Stimulated activated CD4-positive, alpha-beta T cell treated with anti-CD3 and anti-CD28 coated beads, Interleukin-12 subunit alpha, Interleukin-12 subunit beta, amount 100 ng/mL, for 24 hours (primary cell): Measurements from ENCODE around the gene EGLN2.
"Not testable (repeated sequence)": the region's sequence is repeated elsewhere in the genome, so short reads cannot be mapped to it uniquely, and the experiment has no call there.

Source experiments
- DNase-seq, 2 experiments: peaks; one replicate each; pipeline ENCODE4 v3.0.0-alpha.2; 2020; ENCODE audit warnings: low read depth in 2 of 2

EGLN2 gene

GRCh38 chr19:40802300-40803169 is 3.5 kb downstream of the EGLN2 start:
- no peak for DNase-seq

GRCh38 chr19:40803170-40803856 is 4.3 kb downstream of the EGLN2 start:
- DNase-seq: no peak

- DNase-seq: no peak
These were observed 5.1 kb downstream of the EGLN2 start for GRCh38 chr19:40803857-40804782.

GRCh38 chr19:40804783-40805242 is 5.8 kb downstream of the EGLN2 start:
- DNase-seq: no peak

GRCh38 chr19:40805258-40805868 is 6.4 kb downstream of the EGLN2 start:
- no peak for DNase-seq

GRCh38 chr19:40806423-40807146 is 7.6 kb downstream of the EGLN2 start:
- DNase-seq: peak; percentile 53 to 79

GRCh38 chr19:40807147-40808020 is 8.4 kb downstream of the EGLN2 start:
- DNase-seq: no peak

- no peak for DNase-seq
These were observed 9.0 kb downstream of the EGLN2 start for GRCh38 chr19:40808021-40808325.

- DNase-seq: no peak
These were observed 9.5 kb downstream of the EGLN2 start for GRCh38 chr19:40808497-40808896.

GRCh38 chr19:40809358-40810086 is 10.5 kb downstream of the EGLN2 start:
- no peak for DNase-seq

GRCh38 chr19:40810160-40810559 is 11.2 kb downstream of the EGLN2 start:
- no peak for DNase-seq

GRCh38 chr19:40810649-40811408 is 11.8 kb downstream of the EGLN2 start:
- not testable (repeated sequence) for DNase-seq

- no peak for DNase-seq
These were observed 12.7 kb downstream of the EGLN2 start for GRCh38 chr19:40811478-40812341.

- DNase-seq: not testable (repeated sequence)
These were observed 13.6 kb downstream of the EGLN2 start for GRCh38 chr19:40812571-40812970.

GRCh38 chr19:40813182-40813581 is 14.2 kb downstream of the EGLN2 start:
- DNase-seq: no peak

- no peak for DNase-seq
These were observed 16.2 kb downstream of the EGLN2 start for GRCh38 chr19:40815223-40815622.
